Measurements from ENCODE around the gene SRGAP2.
"Not testable (repeated sequence)": the region's sequence is repeated elsewhere in the genome, so short reads cannot be mapped to it uniquely, and the experiment has no call there.

GRCh38 chr1:206196748-206197424 lies 6.5 kb upstream of the SRGAP2 start:
- TF ChIP-seq CBX5 (IDR thresholded peaks at IDR 0.05; ENCODE audit: borderline replicate concordance, low read depth); CREB3 (tag; conservative IDR thresholded peaks at IDR 0.05; ENCODE audit: low read depth); MYNN (IDR thresholded peaks at IDR 0.05); MYNN (CRISPR knock-in tag; IDR thresholded peaks at IDR 0.05); ZNF124 (CRISPR knock-in tag; IDR thresholded peaks at IDR 0.05); JUN (IDR thresholded peaks at IDR 0.05; ENCODE audit: borderline replicate concordance, low read depth, low read length); JUN (CRISPR knock-in tag; IDR thresholded peaks at IDR 0.05; ENCODE audit: borderline replicate concordance); MAFK (IDR thresholded peaks at IDR 0.05; ENCODE audit: low read length); CTCF (IDR thresholded peaks at IDR 0.05 in 2 of 3, conservative IDR thresholded peaks at IDR 0.05 in 1 of 3; ENCODE audit: insufficient read depth in 2 of 3, low read depth in 1 of 3, low read length in 3 of 3); MAX (CRISPR knock-in tag; IDR thresholded peaks at IDR 0.05); ETV6 (IDR thresholded peaks at IDR 0.05; ENCODE audit: borderline replicate concordance in 1 of 2, low read depth in 2 of 2, low read length in 1 of 2); ETV6 (CRISPR knock-in tag; IDR thresholded peaks at IDR 0.05; ENCODE audit: borderline replicate concordance); FOXK1 (CRISPR knock-in tag; IDR thresholded peaks at IDR 0.05; ENCODE audit: borderline replicate concordance); UBTF (IDR thresholded peaks at IDR 0.05; ENCODE audit: borderline replicate concordance in 1 of 2, low read depth in 2 of 2, low read length in 2 of 2); CHD1 (IDR thresholded peaks at IDR 0.05; ENCODE audit: low read length): not testable (repeated sequence)
